Kidney epithelial cell (primary cell): ENCODE measurements around the gene KIR3DL1. TPM values are rescaled to one million over a fixed set of nuclear protein-coding genes. Genes with fewer than 3 reads are reported as not detected.

Experiments
- DNase-seq: peaks from one replicate; pipeline ENCODE4 v3.0.0-alpha.2; 2010; ENCODE audit warnings: low read depth
- H3K27me3 ChIP-seq: 2 replicates; pipeline ENCODE4 v1.6.0; 2011; ENCODE audit warnings: low read length; ENCODE audit not compliant: control insufficient read depth, insufficient read depth
- H3K36me3 ChIP-seq: 2 replicates; pipeline ENCODE4 v1.5.1; 2011; ENCODE audit warnings: low read length; ENCODE audit not compliant: control insufficient read depth, insufficient read depth
- H3K4me3 ChIP-seq: 2 replicates; pipeline ENCODE4 v1.5.1; 2011; ENCODE audit warnings: low read depth, mild to moderate bottlenecking, control low read depth, low read length
- total RNA-seq: library from RNA; depleted of rRNA; stranded (reverse); fragments of >200 nt; gene quantifications from 2 replicates; pipeline ENCODE4 v1.2.3, GENCODE V29; 2015
- TF ChIP-seq, protein P1 (sequence below): IDR thresholded peaks from 2 replicates; pipeline ENCODE4 v1.5.1; 2011; ENCODE audit warnings: mild to moderate bottlenecking, moderate library complexity, low read length, control low read depth, inconsistent platforms; ENCODE audit not compliant: insufficient read depth, poor library complexity, severe bottlenecking

The KIR3DL1 gene
- total RNA-seq, 1 donor from 2014 or later: not detected

DNA sequence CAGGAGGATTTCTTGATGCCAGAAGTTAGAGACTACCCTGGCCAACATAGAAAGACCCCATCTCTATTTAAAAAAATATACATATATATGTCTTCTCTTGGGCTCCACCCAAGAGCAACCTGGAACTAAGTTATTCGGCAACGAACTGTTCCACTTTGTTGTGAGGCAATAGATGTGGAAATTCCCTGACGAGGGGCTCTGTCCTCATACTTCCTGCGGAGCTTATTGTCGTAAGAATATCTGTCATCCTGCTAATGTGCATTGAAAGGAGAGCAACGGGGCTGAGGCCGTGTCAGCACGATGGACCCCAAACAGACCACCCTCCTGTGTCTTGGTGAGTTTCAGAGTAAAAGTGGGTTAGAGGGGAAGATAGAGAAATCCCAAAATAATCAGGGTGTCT, 57.7 kb downstream of the KIR3DL1 start, which contains the start of gene FCAR:
FCAR (plus strand) TSS at position 246 of the 400 bp plus-strand sequence; CDS start at position 301, 55 bp downstream.
- H3K36me3 ChIP-seq: no peaks in the 10 kb centered on the region
- no peaks in the 10 kb centered on the region for H3K27me3 ChIP-seq
- TF ChIP-seq, protein P1, sequence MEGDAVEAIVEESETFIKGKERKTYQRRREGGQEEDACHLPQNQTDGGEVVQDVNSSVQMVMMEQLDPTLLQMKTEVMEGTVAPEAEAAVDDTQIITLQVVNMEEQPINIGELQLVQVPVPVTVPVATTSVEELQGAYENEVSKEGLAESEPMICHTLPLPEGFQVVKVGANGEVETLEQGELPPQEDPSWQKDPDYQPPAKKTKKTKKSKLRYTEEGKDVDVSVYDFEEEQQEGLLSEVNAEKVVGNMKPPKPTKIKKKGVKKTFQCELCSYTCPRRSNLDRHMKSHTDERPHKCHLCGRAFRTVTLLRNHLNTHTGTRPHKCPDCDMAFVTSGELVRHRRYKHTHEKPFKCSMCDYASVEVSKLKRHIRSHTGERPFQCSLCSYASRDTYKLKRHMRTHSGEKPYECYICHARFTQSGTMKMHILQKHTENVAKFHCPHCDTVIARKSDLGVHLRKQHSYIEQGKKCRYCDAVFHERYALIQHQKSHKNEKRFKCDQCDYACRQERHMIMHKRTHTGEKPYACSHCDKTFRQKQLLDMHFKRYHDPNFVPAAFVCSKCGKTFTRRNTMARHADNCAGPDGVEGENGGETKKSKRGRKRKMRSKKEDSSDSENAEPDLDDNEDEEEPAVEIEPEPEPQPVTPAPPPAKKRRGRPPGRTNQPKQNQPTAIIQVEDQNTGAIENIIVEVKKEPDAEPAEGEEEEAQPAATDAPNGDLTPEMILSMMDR: no peak
- no peak within 1 kb of the TSS for H3K4me3 ChIP-seq
- no peak for DNase-seq

DNA sequence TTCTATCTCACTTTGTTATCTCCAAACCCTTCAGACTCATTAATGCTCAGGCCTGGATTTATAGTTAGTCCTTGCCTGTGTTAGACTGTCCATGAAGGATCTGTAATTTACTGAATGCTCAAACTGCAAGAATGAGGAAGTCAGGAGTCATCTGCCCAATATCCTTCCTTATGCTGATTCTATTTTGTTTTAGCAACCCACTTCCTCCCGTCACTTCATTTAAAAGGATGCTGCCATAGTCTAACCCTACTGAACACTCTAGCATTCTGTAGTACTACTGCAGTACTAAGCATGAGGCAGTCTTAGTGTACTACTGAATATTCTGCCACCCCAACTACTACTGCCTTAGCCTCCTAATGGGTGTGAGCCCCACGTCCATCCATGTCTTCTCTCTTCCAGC, 59.2 kb downstream of the KIR3DL1 start:
- no peaks in the 10 kb centered on the region for H3K36me3 ChIP-seq
- H3K4me3 ChIP-seq: no peak overlapping the region
- DNase-seq: no peak
- no peaks in the 10 kb centered on the region for H3K27me3 ChIP-seq
- TF ChIP-seq, protein P1: no peak

DNA sequence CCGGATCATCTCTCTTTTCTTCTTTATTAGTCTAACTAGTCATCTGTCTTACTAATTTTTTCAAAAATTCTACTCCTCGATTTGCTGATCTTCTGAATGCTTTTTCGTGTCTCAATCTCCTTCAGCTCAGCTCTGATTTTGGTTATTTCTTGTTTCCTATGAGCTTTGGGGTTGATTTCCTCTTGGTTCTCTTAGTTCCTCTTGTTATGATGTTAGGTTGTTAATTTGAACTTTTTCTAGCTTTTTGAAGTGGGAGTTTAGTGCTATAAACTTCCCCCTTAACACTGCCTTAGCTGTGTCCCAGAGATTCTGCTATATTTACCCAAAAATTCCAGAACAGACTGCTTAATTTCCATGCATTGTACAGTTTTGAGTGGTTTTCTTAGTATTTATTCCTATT, 61.2 kb downstream of the KIR3DL1 start:
- no peaks in the 10 kb centered on the region for H3K36me3 ChIP-seq
- H3K4me3 ChIP-seq: no peak overlapping the region
- H3K27me3 ChIP-seq: no peaks in the 10 kb centered on the region
- no peak for DNase-seq
- TF ChIP-seq, protein P1: no peak

Other genes with a start within 250 kb of the KIR3DL1 start
- gene LILRA2, start 242.7 kb upstream of the KIR3DL1 start, total RNA-seq: not detected in 2 replicates
- gene LILRA1, start 222.8 kb upstream of the KIR3DL1 start, total RNA-seq: not detected in 2 replicates
- gene LILRB1, start 186.0 kb upstream of the KIR3DL1 start, total RNA-seq: not detected in 2 replicates
- gene LILRB4, start 153.5 kb upstream of the KIR3DL1 start, total RNA-seq: 2.7 TPM in 1 of 2 replicates, not detected in the other
- gene KIR3DL3, start 92.0 kb upstream of the KIR3DL1 start, total RNA-seq: not detected in 2 replicates
- gene KIR2DL3, start 78.0 kb upstream of the KIR3DL1 start, total RNA-seq: not detected in 2 replicates
- gene KIR2DL1, start 46.7 kb upstream of the KIR3DL1 start, total RNA-seq: not detected in 2 replicates
- not detected in 2 replicates for gene KIR2DL4, start 12.9 kb upstream of the KIR3DL1 start, total RNA-seq
- not detected in 2 replicates for gene KIR2DS4, start 16.2 kb downstream of the KIR3DL1 start, total RNA-seq
- gene KIR3DL2, start 34.0 kb downstream of the KIR3DL1 start, total RNA-seq: not detected in 2 replicates
- gene FCAR, start 57.8 kb downstream of the KIR3DL1 start, total RNA-seq: not detected in 2 replicates
- gene NCR1, start 89.7 kb downstream of the KIR3DL1 start, total RNA-seq: not detected in 2 replicates
- gene NLRP7, start 131.1 kb downstream of the KIR3DL1 start, total RNA-seq: not detected in 2 replicates
- gene NLRP2, start 149.9 kb downstream of the KIR3DL1 start, total RNA-seq: 27.5 and 32.5 TPM in 2 replicates
- gene GP6, start 221.8 kb downstream of the KIR3DL1 start, total RNA-seq: 0.33 TPM in 1 of 2 replicates, not detected in the other
- 16.6 and 23.4 TPM in 2 replicates for gene RDH13, start 246.7 kb downstream of the KIR3DL1 start, total RNA-seq